Measurements from ENCODE around the gene ABCD1. TPM values are rescaled to one million over a fixed set of nuclear protein-coding genes. Genes with fewer than 3 reads are reported as not detected.
"Not testable (repeated sequence)": the region's sequence is repeated elsewhere in the genome, so short reads cannot be mapped to it uniquely, and the experiment has no call there.

ABCD1 gene
- total RNA-seq, 6 experiments from 2014 or later, result 8.0 to 20.8 (median 10.9) TPM

DNA sequence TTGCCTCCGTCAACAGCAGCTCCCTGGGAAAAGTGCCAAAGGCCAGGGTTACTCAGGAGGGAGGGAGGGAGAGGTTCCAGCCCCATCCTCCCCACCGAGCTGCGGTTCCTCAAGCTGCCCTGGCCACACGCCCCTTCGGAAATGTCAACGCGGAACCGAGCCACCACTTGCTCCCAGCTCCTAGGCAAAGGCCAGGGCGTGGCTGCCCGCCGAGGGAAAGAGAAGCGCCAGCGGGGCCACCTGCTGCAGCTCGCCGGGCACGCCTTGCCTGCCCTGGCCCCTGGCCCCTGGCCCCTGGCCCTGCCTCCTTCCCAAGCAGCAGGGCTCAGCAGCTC, 21.7 kb upstream of the ABCD1 start:
- intact Hi-C loops (cut with DNase I), result no loop called here
- WGBS (ENCODE audit: insufficient coverage, low coverage, low lambda C conversion rate, missing lambda C conversion rate), result 63% methylated on average over 2 of the region's 16 CpGs
- peaks cover 0 to 4% (median under 1%) of the 10 kb centered on the region in 4 donors for H3K36me3 ChIP-seq
- no peak overlapping the region for H3K4me3 ChIP-seq
- no peaks in the 10 kb centered on the region for H3K4me1 ChIP-seq
- TF ChIP-seq CTCF (IDR thresholded peaks at IDR 0.05) (no peak), POLR2A (IDR thresholded peaks at IDR 0.05) (no peak)
- no peaks in the 10 kb centered on the region for H3K27me3 ChIP-seq
- DNase-seq (no peak), ATAC-seq (peak in 1 of 4 donors; percentile 14)
- no peaks in the 10 kb centered on the region for H3K9me3 ChIP-seq
- no peak overlapping the region for H3K27ac ChIP-seq

DNA sequence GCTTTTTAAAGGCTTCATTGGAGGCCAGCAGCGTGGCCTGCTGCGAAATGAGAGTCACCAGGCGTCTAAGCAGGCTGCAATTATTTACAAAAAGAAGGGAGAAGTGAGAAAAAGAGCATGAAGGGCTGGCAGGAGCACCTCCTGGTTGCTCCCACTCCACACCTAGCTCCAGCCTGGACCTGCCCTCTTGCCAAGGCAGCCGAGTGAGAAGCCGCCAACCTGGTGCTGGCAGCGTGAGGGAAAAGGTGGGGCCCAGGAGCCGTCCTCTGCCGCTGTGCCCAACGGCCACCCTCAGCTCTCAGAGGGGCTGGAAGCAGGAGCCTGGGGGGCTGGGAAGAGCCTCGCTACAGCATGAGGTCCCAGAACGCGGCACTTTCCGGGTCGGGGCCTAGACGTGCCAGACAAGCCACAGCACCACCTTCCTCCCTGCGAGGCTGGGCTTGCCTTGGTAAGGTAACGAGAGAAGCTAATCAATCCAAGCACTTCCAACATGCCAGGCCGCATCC, 20.6 kb upstream of the ABCD1 start:
- DNase-seq (no peak), ATAC-seq (no peak)
- 78% methylated on average over 5 of the region's 18 CpGs for WGBS (ENCODE audit: insufficient coverage, low coverage, low lambda C conversion rate, missing lambda C conversion rate)
- intact Hi-C loops (cut with DNase I), result no loop called here
- Histone ChIP-seq H3K27ac (no peak overlapping the region), H3K27me3 (no peaks in the 10 kb centered on the region), H3K4me1 (no peaks in the 10 kb centered on the region), H3K9me3 (no peaks in the 10 kb centered on the region), H3K36me3 (peaks cover 0 to 4% (median under 1%) of the 10 kb centered on the region in 4 donors), H3K4me3 (no peak overlapping the region)
- no peak for TF ChIP-seq CTCF (IDR thresholded peaks at IDR 0.05)
- TF ChIP-seq POLR2A (IDR thresholded peaks at IDR 0.05), result no peak

DNA sequence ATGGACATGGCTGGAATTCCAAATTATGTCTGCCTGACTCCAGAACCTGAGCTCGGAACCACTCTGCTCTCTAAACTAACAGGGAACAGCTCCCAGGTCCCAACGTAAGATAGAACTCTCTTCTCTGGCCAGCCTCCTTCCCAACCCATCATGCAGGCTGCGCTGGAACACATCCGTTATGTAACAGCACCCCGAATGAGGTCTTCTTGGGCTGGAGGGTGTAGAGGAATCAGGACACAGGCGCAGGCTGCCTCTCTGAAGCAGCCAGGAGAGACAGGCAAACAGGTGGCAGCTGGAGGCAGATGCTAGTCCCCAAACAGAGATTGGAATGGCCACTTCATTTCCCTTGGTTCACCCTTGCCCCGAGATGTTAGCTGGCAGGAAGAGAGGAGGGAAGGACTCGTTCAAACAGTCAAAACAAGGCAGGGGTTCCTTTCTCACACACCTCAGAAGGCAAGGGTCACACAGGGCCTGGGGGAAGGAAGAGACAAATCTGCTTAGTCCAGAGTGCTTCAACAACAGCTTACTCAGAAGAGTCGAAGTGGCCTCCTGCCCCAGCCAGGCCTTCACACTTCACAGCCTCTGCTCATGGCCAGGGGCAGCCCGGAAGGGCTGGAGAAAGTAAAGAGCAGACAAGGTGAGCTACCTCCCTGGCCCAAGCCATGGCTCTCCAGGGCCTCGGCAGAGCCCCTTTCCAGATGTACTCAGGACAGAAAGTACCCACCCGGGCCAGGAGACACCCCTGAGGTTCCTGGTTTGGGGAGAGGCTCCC, 19.8 kb upstream of the ABCD1 start:
- DNase-seq; H3K36me3 ChIP-seq; H3K27ac ChIP-seq; ATAC-seq; H3K27me3 ChIP-seq; H3K4me3 ChIP-seq; H3K9me3 ChIP-seq; intact Hi-C loops (cut with DNase I); H3K4me1 ChIP-seq: not testable (repeated sequence)
- WGBS (ENCODE audit: insufficient coverage, low coverage, low lambda C conversion rate, missing lambda C conversion rate), result 80% methylated on average over 1 of the region's 12 CpGs

DNA sequence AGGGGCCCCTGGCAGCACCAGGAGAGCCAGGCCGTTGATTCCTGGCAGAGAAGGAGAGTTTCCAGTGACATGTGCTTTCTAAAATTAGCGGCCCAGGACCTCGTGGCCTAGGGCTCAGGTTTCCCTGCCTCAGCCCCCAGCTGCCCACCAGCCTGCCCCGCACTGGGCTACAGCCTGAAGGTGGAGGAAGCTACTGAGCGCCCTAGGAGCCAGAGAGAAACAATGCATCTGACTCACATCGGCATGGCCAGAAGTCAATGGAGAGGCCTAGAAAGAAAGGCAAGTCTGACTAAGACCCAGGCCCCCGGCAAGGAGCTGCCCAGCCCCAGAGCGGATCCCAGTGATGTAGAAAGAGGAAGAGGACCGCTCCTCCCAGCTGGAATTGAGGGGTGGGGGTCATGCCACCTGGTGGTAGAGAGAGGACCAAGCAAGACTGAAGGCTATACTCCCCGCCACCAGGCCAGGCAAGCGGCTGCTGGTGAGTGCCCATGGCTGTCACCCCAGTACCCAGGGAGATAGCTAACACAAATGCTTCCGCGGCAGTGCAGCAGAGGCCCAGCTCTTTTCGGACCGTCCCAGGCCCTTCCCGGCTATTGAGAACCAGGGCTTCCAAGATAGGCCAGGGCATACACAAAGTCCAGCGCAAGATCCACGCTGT, 19.1 kb upstream of the ABCD1 start:
- H3K9me3 ChIP-seq; ATAC-seq; DNase-seq; H3K4me1 ChIP-seq; H3K27ac ChIP-seq; H3K27me3 ChIP-seq; intact Hi-C loops (cut with DNase I); H3K4me3 ChIP-seq; H3K36me3 ChIP-seq: not testable (repeated sequence)
- 60% methylated on average over 1 of the region's 18 CpGs for WGBS (ENCODE audit: insufficient coverage, low coverage, low lambda C conversion rate, missing lambda C conversion rate)

DNA sequence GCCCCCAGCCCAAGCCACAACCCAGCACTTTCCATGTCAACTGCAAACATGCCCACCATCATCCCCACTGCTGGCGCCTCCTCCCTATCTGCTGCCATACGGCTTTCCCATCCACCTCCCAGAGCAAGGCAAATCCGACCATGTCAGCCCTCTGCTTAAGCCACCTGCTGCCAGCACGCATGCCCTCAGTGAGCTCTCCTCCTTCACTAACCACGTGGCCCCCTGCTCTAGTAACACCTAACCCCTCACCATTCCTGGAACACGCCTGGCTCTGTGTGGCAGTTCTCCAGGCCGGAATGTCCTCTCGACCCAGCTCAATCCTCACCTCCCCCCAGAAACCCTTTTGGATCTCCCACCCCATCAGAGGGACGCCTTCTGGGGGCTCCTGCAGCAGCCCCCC, 17.9 kb upstream of the ABCD1 start:
- no peaks in the 10 kb centered on the region for H3K27me3 ChIP-seq
- intact Hi-C loops (cut with DNase I), result no loop called here
- H3K4me3 ChIP-seq, result no peak overlapping the region
- TF ChIP-seq POLR2A (IDR thresholded peaks at IDR 0.05) (no peak), CTCF (IDR thresholded peaks at IDR 0.05) (no peak)
- no peaks in the 10 kb centered on the region for H3K4me1 ChIP-seq
- 73% methylated on average over 9 of the region's 9 CpGs for WGBS (ENCODE audit: insufficient coverage, low coverage, low lambda C conversion rate, missing lambda C conversion rate)
- ATAC-seq, result no peak
- no peak for DNase-seq
- H3K9me3 ChIP-seq, result no peaks in the 10 kb centered on the region
- no peak overlapping the region for H3K27ac ChIP-seq
- peaks cover 0 to 4% (median under 1%) of the 10 kb centered on the region in 4 donors for H3K36me3 ChIP-seq
